ENCODE results near the gene PARL.

- TF ChIP-seq CTCF (IDR thresholded peaks at IDR 0.05 in 4 of 5, conservative IDR thresholded peaks at IDR 0.05 in 1 of 5) (no peak), POLR2A (IDR thresholded peaks at IDR 0.05) (no peak)
Measured at GRCh38 chr3:183896184-183896583, 11.5 kb upstream of the PARL start.
